NCI-H524 treated with DMSO at 0.1 percent for 48 hours (cell line): ENCODE results near the gene MLPH.

Experiments
- DNase-seq: peaks from one replicate; lab custom pipeline; 2025; lab: John Stamatoyannopoulos, UW

Gene MLPH

DNA sequence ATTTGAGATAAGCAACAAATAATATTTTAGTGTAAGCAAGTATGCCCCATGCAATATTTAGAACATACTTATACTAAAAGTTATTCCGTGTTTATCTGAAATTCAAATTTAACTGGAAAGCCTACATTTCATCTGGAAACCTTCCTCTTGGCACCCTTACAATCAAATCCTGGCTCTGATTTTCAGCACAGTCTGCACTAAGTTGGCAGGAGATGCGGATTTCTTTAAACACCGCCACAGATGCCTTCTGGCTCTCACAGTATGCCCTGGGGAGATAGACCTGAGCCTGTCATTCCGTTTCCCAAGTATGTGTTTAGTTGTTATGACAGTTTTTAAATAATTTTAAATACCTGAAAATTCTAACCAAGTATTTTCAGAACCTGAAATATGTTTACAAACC, 7.3 kb upstream of the MLPH start:
- DNase-seq = no peak

DNA sequence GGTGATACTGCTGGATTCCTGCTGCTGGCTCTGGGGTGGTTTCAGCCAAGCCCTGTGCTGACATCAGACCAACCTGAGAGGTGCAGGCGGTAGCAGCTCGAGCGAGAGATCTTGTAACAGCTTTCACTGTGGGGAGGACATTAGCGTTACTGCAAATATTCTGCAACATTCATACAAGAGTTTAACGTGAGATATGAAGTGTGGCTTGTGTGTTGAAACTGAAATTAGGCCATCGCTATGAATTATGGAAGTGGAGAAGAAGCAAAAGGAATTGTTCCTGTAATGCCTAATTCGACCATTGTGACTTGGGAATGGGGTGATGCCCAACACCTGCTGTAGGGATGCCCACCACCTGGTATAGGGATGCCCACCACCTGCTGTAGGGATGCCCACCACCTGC, 6.5 kb upstream of the MLPH start:
- DNase-seq = no peak

- DNase-seq = no peak
Observed at GRCh38 chr2:237480988-237481525, 6.0 kb upstream of the MLPH start.

DNA sequence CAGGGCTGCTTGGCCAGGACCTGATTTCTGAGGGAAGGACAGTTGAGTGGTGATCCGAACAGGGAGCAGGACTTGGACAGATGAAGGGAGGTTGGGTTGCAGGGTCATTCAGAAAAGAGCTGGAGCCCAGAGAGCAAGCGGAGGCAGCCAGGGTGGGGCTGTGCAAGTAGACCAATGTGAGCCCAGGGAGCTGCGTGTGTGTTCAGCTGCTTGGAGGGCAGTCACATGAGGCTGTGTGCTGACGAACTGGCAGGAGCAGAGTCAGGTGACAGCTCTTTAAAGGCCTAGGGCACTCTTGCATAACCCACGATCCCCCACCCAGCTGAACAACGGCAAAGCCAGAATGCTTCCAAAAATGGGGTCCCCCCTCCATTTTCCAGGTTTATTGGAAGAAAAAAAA, 4.6 kb upstream of the MLPH start:
- DNase-seq = no peak

DNA sequence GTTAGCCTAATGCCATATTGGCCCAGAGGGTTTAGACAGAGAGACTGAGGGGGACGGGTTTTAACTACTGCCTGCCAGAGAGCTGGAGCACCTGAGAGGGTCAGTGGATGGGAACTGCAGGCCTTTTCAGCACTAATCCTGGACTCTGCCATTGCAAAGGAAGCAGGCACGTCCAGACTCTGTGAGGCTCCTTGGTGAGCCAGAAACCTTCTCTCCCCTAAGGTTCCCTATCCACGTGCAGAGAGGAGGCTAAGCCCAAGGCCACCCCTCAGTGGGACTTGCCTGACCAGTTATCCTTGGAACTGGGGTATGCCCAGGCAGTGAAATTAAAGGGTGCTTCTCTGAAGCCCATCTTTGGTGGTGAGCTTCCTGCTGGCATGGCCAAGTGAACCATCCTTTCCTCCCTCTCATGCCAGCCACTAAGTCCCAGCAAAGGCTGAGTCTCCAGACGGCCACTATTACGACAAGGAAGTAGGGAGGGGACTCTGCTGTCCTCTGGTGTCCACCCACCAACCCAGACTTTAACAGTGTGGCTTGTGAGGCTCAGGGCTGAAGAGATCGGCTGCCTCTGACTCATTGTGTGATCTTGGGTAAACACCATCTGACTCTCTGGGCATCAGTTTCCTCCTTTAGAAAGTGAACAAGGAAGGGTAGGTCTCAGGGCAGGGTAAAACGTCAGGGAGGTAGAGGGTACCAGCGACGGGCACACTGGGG, 3.9 kb upstream of the MLPH start:
- DNase-seq = no peak

DNA sequence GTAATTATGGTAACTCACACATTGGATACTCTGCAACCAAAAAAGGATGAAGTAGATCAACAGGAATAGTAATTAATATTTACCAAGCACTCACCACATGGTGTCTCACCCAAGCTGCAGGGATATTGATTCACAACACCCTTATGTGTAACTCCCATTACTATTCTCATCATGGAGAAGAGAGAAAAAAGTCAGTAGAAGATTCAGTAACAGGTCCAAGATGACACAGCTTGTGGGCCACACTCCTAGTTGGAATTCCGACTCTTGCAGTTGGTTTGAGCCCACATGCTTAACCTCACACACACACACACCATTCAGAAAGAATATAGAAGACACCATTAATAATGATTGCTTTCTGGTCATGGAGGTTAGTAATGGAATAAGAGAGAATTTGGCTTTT, 1.7 kb upstream of the MLPH start:
- DNase-seq = no peak

- DNase-seq = no peak
Observed at GRCh38 chr2:237485844-237486243, 1.2 kb upstream of the MLPH start.

GRCh38 chr2:237486334-237486818, 675 bp upstream of the MLPH start:
- no peak for DNase-seq

DNA sequence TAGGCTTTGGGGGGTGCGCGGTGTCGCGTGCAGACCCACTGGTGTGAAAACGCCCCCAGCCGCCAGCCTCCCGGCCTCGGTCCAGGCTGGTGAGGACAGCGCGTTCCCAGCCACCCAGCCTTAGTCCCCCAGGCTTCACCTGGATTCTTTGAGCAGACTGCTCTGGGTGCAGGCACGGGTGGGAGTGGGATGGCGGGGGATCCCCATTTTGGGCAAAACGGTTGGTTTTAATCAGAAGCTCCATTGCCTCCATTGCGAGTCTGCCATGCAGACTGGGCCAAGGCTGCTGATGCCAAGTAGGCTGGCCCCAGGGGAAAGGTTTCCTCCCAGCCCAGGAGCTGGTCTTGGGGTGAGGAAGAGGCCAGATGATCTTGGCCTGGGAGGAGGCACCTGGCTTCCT, 445 bp downstream of the MLPH start:
- DNase-seq = no peak

- DNase-seq = no peak
Observed at GRCh38 chr2:237488295-237488694, 1.2 kb downstream of the MLPH start.

- no peak for DNase-seq
Observed at GRCh38 chr2:237488901-237489860, 2.1 kb downstream of the MLPH start.

DNA sequence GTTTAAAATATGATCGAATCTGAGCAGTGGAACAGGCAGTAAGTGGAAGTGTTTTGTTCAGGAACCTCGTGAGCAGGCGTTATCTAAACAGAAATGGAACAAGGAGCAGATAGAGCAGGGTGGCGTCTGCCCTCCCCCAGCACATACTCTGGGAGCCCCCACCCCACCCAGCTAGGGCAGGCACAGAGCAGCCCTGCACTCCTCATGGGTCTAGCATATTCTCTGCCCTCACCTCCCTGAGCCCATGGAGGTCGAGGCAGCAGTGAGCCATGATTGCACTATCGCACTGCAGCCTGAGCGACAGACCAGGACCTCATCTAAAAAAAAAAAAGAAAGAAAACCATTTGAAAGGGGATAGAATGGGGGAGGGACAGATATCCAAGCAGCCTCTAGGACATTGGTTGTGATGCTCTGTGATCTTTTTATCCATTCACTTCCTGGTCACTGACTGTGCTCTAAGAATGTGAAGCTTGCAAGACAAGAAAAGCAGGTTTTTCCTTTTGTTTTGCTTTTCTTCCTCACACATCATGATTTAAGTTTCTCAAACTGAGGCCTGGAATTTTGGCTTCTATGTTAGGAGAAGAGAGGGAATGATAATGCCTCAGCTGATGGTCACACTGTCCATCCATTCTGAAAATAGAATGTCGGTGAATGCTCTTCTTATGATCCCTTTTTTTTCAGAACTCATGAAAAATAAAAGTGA, 3.1 kb downstream of the MLPH start:
- DNase-seq = no peak

DNA sequence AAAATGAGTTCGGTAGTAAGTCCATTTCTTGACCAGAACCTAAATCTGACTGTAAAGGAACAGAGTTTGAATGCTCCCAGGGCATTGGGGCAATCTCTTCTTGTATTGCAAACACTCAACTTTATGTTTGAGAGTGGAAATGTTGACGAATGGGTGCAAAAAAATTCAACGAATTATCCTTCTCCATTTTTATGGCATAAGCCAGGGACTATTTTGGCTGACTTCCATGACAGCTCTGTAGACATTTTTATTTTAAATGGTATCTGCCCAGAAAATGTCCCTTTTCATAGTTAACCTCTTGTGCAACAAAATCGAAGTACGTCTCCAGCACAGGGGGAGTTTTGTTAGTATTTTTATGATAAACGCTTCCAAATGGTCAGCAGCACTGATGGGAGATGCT, 3.7 kb downstream of the MLPH start:
- DNase-seq = no peak

DNA sequence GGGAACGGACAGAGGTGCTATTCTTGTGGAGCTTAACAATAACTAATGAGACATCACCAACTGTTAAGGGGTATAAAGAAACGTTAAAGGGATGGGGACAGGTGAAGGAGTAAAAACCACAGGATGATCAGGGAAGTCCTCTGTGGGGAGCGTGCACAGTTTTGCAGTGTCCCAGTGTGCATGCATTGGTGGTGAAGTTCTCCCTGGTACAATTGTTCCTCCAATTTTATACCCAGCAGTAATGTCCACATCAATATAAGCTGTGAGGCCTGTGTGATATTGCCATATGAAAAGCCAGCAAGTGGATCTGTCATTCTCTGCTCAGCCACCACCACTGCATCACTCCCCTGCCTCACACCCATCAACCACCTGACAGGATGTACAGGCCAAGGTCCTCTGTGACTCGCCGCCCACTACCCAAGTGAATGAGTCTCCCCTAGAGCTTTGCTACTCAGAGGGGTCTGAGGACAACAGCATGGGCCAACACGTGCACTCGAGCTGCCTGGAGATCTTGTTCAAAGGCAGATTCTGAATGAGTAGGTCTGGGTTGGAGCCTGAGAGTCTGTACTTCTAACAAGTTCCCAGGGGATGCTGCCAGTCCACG, 4.6 kb downstream of the MLPH start:
- DNase-seq = no peak

GRCh38 chr2:237492137-237492890, 5.3 kb downstream of the MLPH start:
- no peak for DNase-seq

- no peak for DNase-seq
Observed at GRCh38 chr2:237494066-237494465, 7.0 kb downstream of the MLPH start.

GRCh38 chr2:237495521-237496117, 8.6 kb downstream of the MLPH start:
- DNase-seq = no peak

GRCh38 chr2:237496428-237496827, 9.4 kb downstream of the MLPH start:
- no peak for DNase-seq

- DNase-seq = no peak
Observed at GRCh38 chr2:237497009-237497837, 10.2 kb downstream of the MLPH start.

DNA sequence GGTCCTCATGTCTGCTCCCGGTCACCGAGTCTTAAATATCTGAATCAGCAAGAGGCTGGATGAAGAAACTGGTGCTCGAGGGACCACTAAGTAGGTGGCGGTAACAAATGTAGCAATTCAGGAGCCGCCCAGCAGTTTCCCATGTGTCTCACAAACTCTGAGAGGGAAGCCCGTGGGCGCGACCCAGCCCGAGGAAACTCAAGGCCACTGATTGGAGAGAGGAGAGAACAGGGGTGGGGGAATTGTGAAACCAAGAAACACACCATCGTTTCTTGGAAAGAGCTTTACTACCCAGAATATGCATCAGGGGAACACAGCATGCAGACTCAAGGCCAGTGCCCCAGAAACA, 10.8 kb downstream of the MLPH start:
- no peak for DNase-seq
